HT1080 (cell line): ENCODE measurements around the gene PPP2R2C. TPM values are rescaled to one million over a fixed set of nuclear protein-coding genes. Genes with fewer than 3 reads are reported as not detected.

ENCODE experiments used
- DNase-seq: peaks from one replicate; pipeline ENCODE4 v3.0.0-alpha.2; 2015; ENCODE audit warnings: low read depth
- total RNA-seq: library from RNA; depleted of rRNA; stranded (reverse); fragments of >200 nt; shearing (Covaris generic); gene quantifications from 2 replicates; pipeline ENCODE4 v1.2.3, GENCODE V29; 2014

PPP2R2C gene
- total RNA-seq, 1 experiment from 2014 or later, result 31.7 TPM

DNA sequence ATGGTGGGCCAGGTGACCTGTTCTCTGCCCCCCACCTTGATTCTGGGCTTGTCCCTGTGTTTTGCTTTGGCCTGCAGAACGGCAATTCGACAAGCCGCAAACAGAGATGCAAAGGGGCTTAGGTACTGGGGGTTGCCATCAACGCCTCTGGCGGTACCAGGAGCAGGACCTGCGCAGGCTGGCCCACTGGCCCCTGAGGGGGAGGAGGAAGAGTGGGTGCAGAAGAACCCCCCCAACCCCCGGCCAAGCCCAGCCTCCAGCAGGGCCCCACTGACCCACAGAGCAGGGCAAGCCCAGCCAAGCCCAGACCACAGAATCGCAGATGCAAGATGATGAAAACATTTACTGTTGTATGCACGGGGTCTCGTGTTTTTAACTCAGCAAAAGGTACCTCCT, 89.4 kb downstream of the PPP2R2C start:
- no peak for DNase-seq

DNA sequence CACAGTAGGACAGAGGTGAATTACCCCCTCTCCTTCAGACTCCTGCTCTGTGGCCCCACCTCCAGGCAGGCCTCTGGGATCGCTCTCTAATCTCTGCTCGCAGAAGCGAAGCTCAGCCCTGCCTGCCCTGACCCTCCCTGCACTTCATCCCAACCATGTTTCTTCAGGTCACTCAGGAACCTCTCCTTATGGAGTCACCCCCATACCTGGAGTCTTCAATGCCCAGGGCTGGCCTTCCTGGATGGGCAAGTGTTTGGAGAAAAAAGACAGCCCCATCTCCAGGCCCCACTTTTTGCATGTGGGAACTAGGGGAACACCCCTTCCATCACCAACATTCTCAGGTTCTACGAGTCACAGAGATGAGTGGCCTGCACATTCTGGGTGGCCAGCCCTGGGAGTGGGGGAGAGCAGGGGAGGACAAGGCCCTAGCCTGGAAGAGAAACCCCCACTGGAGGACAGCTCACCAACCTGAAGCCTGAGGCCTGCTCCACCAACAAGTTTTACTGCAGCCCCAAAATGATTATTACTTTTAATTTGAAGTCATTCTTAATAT, 90.8 kb downstream of the PPP2R2C start:
- DNase-seq, result no peak

DNA sequence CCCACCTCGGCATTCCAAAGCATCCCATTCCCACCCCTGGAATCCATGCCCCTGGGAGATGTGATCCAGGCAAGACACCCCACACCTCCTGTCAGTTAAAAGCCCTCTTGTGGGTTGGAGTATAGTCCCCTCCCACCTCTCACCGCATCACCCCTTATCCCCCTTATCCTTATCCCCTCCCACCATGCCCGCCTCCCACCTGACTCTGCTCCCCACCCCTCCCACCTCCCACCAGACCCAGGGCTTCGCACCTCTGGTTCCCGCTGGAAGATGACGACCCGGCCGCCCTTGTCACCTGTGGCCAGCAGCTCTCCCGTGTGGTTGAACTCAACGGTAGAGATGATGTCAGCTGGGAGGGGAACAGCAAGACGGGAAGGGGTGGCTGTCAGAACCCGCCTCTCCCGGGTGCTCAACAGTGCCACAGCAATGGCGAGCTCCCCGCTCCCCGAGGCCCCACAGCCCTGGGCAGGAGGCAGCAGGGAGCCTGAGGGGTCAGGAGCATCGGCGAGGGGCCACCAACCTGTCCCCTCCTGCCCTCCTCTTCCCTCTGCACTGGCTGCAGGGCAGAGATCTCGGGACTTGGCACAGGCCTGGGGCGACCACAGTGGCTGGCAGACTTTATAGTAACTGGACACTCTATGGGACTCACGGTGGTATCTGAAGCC, 91.5 kb downstream of the PPP2R2C start:
- DNase-seq, result no peak

DNA sequence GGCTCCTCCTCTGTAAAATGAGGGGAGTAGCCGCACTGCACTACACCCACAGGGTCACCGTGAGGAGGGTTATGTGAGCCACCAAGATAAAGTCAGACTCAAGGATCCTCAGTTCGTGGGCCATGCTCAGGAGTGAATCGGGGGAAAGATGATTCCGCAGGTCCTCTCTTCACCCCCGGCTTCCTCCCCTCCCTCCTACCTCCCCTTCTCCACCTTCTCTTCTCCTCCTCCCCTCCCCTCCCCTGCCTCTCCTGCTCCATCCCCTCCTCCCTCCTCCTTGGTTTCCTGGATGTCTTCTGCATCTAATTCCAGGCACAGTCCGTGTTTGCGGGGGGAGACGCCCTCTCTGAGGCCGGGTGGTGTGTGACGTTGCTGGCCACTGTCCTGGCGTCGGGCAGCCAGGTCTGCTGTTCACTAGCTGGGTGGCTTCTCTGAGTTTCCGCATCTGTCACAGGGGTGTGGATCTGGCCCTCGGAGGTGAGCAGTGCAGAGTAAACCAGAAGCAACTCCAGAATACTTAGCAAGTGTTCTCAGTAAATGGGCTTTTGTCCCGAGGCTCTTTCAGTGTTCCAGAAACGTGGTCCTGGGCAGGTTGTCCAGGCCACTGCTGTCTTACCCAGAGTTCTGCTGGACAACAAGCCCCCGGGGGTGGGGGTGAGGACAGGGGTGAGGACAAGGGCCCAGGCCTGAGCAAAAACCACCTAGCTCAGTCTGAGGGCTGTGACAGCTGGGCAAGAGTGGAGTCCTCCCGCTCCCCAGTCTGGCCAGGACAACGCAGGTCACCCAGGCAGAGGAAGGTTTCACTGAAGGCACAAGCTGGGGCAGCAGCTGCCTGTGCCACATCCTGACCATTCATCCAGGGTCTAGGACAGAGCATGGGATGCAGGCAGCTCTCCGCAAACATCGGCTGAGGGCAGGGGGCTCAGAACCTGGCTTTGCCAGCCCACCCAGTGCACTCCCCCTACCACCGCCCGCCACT, 92.4 kb downstream of the PPP2R2C start:
- no peak for DNase-seq

DNA sequence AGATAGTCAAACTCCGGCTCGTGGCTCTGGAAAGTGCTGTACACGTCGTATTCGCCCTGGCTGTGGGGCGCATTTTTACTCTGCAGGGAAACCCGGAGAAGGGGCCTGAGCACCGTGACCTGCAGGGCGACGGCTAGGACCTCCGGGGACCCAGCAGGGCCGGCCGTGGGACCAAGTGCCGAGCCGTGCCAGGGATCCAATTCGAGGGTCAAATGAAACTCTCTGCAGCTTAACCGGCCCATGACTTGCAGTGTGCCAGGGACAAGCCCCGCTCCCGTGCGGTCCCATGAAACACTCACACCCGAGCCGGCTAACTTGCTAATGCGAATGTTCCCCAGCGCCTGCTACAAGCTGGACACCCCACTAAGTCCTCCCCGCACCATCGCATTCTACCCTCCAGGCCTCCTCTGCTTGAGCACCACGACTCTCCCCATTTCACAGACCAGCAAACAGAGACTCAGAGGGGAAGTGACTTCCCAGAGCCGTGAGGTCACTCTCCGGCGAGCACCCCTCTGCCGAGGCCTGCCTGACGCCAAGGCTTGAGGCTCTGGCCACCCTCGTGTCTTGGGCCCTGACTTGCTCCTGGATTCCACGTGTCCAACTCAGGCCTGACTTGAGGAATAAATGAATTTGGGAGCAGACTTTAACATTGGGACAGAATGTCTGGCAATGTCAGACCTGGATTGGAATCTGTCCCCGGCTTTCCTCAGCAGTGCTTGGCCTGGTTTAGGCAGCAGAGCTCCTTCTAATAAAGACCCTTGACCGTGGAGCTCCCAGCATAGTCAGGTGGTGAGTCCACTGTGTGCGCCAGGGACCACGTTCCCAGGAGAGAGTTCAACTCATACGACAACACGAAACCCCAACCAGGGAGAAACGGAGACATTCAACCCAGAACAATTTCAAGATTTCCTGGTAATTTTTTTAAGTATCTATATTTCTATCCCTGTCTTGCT, 93.6 kb downstream of the PPP2R2C start:
- no peak for DNase-seq

DNA sequence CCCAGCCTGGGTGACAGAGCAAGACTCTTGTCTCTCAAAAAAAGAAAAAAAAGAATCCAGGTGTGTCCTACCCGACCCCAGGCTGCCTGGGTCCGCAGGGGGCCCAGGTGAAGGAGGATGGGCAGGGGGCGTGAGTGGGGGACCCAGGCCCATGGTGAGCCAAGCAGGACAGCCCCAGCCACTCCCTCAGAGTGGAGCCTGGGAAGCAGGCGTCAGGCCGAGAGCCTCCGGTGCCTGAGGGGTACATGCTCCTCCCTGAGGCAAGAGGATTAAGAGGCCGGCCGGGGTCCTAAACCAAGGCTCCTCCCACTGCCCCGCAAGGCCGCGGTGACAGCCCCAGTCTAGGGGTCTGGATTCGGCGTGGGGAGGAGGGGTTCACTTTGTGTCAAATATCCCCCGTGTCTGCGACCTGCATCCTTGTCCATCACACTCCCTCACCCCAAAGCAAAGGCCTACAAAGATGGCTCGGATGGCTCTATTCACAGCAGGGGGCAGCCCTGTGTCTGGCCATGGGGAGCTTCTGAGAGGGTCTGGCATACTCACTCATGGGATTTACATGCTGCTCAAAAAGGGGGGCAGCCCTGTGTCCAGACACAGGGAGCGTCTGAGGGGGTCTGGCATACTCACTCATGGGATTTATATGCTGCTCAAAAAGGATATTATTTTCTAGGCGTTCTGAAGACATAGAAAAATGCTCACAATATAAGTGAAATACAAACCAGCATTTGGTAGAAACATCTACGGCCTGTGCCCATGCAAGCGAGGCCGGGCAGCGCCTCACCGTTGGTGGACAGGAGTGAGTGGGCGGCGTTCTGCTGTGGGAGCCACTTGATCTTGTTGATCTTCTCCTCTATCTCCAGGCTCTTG, 94.6 kb downstream of the PPP2R2C start:
- no peak for DNase-seq

DNA sequence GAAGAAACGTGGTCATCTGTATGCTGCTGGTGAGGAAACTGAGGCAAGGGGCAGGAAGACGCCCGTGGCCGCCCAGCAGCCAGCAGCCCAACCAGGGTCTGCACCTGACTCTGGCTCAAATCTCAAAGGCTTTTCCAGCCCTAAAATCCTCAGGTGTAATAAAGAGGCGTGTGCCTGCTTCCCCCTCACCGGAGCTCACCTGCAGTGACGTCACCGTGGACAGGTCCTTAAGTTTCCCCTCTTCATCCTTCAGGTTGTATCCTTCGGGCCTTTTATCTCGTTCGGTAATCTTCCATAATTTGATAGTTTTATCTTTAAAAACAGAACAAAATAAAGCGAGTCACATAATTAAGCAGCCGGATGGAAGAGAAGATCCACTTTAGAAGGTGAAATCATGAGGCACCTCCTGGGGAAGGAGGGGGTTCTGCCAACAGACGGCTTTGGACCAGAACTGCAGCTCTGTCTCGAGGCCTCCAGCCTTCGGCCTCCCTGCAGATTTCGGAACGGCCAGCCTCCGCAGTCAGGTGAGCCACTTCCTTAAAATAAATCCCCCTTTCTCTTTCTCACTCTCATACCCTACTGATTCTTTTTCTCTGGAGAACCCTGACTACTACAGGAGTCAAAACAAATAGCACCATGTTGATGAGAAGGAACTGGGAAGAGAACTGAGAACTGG, 96.7 kb downstream of the PPP2R2C start:
- DNase-seq, result no peak

DNA sequence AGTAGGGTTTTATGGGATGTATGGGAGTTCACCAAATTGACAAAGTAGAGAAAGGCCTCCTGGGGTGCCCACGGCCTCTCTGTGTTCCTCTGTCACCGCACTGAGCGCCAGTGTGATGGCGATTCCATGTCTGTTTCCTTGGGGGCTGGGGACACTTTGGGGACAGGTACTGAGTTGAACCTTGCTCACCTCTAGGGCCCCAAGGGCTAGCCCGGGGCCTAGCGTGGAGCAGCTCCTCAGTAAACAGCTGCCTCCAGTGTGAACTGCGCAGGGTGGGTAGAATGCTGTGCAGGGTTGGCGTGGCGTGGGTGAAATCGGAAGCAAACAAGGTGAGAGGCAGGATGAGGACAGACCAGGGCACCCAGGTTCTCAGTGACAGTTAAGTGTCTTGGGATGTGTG, 97.8 kb downstream of the PPP2R2C start:
- DNase-seq, result no peak

DNA sequence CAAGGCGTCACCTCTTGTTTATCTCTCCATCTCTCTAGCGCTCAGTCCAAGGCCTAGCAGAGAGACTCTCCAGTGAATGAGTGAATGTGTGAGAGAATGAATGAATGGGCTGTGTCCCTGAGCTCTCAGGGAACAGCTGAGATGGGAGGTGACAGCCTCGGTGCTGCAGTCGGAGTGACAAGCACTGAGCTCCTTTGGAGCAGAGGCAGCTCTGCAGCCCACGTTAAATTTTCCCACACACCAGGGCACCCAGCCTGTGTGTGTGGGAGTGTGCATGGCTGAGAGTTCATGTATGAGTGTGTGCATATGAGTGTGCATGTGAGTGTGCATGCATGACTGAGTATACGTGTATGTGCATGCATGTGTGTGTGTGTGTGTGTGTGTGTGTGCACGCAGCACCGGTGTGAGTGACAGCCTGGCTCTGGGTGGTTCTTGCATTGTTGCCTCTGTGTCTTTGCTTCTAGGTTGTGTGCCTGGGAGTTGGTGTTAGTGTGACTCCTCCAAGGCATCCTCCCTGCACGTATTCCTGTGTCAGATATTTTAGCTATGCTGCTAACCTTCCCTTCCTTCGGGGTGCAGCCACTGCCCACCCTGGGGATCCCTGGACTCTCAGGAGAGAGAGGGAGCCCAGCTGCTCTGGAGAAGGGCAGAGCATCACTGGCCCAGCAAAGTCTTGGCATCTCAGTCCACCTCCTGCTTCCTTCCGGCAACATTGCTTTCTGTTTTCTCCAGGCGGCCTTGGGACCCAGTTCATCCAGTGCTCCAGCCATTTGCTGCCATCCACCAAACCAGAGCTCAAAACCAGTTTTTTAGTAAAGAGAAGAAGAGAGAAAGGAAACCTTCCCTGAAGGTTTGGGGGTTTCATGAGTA, 98.6 kb downstream of the PPP2R2C start:
- DNase-seq, result no peak

DNA sequence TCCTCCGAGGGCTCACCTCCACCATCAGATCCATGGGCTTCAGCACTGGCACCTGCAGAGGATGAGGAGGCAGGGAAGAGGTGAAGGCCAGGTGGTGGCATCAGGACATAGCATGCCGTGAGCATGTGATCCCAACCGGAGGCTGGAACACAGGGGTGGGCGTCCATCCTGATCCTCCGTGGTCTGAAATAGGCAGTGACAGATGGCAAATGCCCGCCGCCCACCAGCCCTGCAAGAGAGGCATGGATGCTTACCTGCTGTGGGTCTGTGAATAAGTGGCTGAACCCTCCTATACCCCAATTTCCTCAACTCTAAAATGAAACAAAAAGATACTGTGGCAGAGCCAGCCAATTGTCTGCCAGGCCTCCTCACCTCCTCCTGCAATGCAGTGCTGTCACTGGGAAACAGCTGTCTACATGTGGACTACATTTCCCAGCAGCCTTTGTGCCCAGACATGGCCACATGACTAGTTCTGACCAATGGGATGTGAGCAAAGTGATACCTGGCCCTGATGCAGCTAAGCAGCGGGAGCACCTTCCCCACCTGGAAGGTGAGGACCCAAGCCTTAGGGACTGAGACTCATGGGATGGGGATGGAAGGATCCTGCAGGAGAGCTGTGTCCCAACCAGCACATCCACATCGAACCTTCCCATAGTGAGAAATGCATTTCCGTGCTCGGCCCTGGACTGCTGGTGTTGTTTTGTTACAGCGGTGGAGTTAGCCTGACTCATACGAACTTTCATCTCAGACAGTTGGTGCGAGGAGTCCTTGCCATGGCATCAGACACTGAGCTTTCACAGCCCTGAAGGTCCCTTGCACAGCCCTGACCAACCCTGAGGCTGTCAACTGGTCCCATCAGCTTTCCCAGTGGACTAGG, 99.5 kb downstream of the PPP2R2C start:
- peak; percentile 39 for DNase-seq

DNA sequence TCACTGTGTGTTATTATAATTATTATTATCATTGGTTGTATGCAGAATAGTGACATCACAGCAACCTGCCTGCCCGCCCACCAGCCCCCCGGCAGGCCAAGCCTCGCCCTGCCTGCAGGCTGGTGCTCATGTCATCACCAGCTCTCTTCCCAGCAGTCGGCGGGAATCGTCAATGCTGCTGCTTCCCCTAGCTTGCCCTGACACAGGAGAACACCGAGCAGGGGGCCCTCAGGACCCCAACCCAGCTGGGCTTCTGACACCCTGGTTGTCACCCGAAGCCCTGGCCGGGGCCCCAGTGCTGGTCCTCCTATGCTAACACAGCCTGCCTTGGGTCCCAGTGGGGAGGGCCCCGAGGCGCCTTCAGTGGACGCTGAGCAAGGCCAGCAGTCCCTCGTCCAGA, 100.6 kb downstream of the PPP2R2C start:
- DNase-seq, result no peak

DNA sequence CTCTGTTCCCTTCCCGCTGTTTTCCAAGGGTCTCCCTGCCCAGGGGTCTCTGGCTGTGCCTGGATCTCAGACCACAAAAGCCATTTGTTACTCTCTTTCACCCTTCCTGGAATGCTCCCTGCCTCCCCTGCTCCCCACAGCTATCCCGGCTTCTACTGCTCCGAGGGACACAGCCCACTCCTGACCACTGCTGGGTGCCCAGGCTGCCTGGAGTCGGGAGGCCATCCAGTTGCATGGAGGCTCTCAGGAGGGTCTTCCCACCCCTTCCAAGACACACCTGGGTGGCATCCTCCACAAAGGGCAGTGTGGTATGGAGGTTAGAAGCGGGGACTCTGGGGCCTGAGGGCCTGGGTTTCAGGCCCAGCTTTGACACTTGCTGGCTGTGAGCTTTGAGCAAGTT, 101.1 kb downstream of the PPP2R2C start:
- DNase-seq, result no peak

DNA sequence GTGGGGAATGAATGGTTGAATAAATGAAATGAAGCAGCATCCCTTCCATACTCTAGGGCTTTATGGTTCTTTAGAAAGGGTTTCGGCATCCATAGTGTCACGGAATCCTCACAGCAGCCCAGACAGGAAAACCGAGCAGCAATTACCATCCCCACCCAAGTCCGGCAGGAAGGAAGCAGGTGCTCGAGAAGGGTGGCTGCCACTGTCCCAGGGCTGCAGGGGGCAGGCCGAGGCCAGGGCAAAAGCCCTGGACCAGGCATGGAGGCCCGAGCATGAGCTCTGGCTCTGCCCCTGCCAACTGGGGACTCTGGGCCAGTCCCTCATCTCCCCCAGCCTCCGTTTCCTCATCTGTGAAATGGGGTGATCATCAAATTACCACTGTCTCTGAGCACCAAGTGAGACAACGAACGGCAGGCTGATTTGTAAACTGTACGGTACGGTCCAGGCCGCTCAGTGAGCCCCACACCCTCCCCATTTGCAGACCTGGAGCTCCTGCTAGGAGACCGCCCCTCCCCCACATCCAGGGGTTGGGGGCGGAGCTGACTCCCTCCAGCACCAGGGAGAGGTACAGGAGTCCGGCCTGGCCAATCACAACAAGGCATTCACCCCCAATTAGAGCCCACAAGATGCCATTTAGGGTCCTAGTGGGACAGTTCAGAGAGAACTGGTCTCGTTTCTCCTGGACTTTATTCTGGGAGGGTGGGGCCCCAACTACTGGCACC, 102.3 kb downstream of the PPP2R2C start:
- no peak for DNase-seq

DNA sequence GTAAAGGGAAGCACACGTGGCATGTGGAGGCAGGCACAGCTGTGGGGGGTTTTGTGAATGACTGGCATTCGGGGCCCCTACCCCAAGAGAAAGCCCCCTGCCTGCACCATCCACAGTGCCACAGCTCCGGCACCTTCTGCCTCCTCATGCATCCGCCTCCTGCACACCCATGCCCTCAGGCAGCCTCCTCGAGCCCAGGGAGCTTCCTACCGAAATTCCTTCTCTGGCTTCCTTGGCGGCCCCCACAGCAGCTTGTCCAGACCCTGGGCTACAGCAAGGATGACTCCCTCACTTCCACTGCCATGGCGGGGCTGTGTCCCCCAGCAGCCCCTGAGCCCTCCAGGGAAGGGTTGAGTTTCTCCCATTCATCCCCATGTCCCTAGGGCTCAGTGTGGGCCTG, 102.9 kb downstream of the PPP2R2C start:
- DNase-seq, result no peak

DNA sequence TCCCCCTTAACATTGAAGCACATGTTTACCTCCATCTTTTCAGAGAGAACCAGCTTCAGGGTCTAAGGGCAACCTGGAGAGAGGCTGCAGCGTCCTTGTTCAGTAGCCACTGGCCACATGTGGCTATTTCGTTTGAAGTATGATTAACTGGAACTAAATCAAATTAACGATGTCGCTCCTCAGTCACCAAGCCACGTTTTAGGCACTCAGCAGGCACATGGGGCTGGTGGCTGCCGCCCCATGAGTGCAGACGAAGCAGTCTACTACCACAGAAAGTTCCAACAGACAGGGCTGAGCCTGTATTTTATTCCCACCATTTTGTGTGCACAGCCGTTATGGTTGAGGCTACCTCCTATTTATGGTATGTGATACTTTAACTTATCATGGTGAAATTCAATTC, 103.4 kb downstream of the PPP2R2C start:
- DNase-seq, result no peak

DNA sequence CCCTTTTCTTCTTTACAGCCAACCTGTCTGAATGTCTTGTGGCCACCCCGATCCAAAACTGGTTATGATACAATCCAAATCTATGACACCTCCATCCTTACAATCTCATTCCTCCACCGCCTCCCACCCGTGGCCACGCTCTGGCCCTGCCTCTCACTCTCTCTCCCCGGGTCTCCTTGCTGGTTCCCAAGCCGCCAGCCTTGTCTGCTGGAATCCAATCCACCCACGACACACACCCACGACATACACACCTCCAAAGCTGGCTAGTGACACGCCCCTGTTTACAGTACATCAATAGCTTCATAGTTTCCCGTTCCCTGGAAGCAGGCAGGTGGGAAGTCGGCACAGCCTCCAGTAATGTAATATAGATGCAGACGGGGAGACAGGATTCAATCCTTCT, 103.8 kb downstream of the PPP2R2C start:
- DNase-seq, result no peak

DNA sequence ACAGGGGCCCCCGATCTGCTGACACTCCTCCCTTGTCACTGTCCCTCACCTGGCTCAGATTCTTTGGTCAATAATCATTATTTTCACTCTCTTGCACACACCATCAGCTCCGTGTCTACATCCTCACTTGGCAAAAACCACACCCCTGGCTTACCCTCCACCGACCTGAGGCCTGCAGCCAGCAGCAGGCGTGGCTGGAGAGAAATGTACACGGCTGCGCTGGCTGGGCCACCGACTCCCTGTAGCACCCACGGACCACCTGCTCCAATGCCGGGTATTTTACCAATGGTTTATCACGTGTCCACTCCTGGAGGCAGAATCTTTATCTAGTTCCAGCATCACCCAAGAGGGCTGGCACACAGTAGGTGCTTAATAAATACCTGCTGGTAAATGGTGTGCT, 104.3 kb downstream of the PPP2R2C start:
- no peak for DNase-seq
